GM12878 (cell line): ENCODE measurements around the gene TMUB1. TPM values are rescaled to one million over a fixed set of nuclear protein-coding genes. Genes with fewer than 3 reads are reported as not detected.

Experiments
- ATAC-seq: fragments of 200-7000 bp; cut with Tn5 transposase; 3 replicates; pipeline ENCODE4 v1.9.1; 2020; ENCODE audit warnings: mild to moderate bottlenecking, moderate library complexity
- BruUV-seq: library from RNA; stranded (reverse); fragments of 400-500 nt; replicated peaks from 2 replicates; lab custom pipeline; 2021; lab: Mats Ljungman, UMichigan
- CTCF ChIA-PET: fragments of 300-600 bp; sonication (Branson Sonifier 250); formaldehyde crosslinking; extraction: SDS; loops from one replicate; lab custom pipeline; 2021; ENCODE audit warnings: inconsistent platforms; lab: Yijun Ruan, JAX
- POLR2A ChIA-PET: fragments of 350-600 bp; formaldehyde crosslinking; extraction: SDS; loops from one replicate; lab custom pipeline; 2021; ENCODE audit warnings: inconsistent platforms; lab: Charles Lee
- RAD21 ChIA-PET: fragments of 300-600 bp; sonication (Branson Sonifier 250); formaldehyde crosslinking; loops from one replicate; lab custom pipeline; 2023; ENCODE audit warnings: antibody characterized with exemption; ENCODE audit not compliant: unreplicated experiment; lab: Charles Lee
- SMC1A ChIA-PET: fragments of 300-600 bp; sonication (Branson Sonifier 250); formaldehyde crosslinking; loops from one replicate; lab custom pipeline; 2023; ENCODE audit not compliant: unreplicated experiment, uncharacterized antibody; lab: Charles Lee
- DNase-seq: peaks from one replicate; pipeline ENCODE4 v3.0.0-alpha.2; 2011; ENCODE audit warnings: low read depth, low spot score
- FAIRE-seq: peaks from 3 replicates; lab custom pipeline; 2011; peaks lifted over from hg19 to GRCh38; lab: Jason Lieb, UNC
- H2AFZ ChIP-seq: 2 replicates; pipeline ENCODE4 v1.6.0; 2011; ENCODE audit warnings: low read depth, low read length, control low read depth; ENCODE audit not compliant: control insufficient read depth
- H3K27ac ChIP-seq: 2 replicates; pipeline ENCODE4 v1.5.1; 2011; ENCODE audit warnings: control low read depth; ENCODE audit not compliant: control insufficient read depth, insufficient read depth
- H3K27me3 ChIP-seq, 2 experiments: replicated peaks in 1 of 2; 2 replicates each; pipeline versions ENCODE4 v1.6.0 to v1.6.1; 2011; ENCODE audit warnings: low read length in 1 of 2; ENCODE audit not compliant: control insufficient read depth in 2 of 2, insufficient read depth in 2 of 2
- H3K36me3 ChIP-seq, 2 experiments: 2 replicates each; pipeline ENCODE4 v1.5.1; 2011; ENCODE audit warnings: low read length in 1 of 2; ENCODE audit not compliant: control insufficient read depth in 2 of 2, insufficient read depth in 2 of 2
- H3K4me1 ChIP-seq: 2 replicates; pipeline ENCODE4 v1.6.1; 2011; ENCODE audit warnings: mild to moderate bottlenecking, low read length, moderate library complexity, mixed read lengths; ENCODE audit not compliant: control insufficient read depth, insufficient read depth
- H3K4me2 ChIP-seq: 2 replicates; pipeline ENCODE4 v1.6.0; 2011; ENCODE audit warnings: control low read depth; ENCODE audit not compliant: control insufficient read depth, insufficient read depth
- H3K4me3 ChIP-seq: fragments of 200-600 bp; sonication (generic); 2 replicates; pipeline ENCODE4 v1.5.1; 2016
- H3K79me2 ChIP-seq: 2 replicates; pipeline ENCODE4 v1.6.0; 2011; ENCODE audit warnings: low read length; ENCODE audit not compliant: control insufficient read depth, insufficient read depth
- H3K9ac ChIP-seq: 2 replicates; pipeline ENCODE4 v1.8.0; 2011; ENCODE audit warnings: low read length, control low read depth, mixed read lengths; ENCODE audit not compliant: control insufficient read depth, insufficient read depth
- H3K9me3 ChIP-seq: replicated peaks from 3 replicates; pipeline ENCODE4 v1.5.1; 2011; ENCODE audit warnings: mild to moderate bottlenecking, low read length; ENCODE audit not compliant: control insufficient read depth, insufficient read depth
- H4K20me1 ChIP-seq: 2 replicates; pipeline ENCODE4 v1.6.0; 2011; ENCODE audit not compliant: control insufficient read depth, insufficient read depth
- CHD2 ChIP-seq: IDR thresholded peaks from 2 replicates; pipeline ENCODE4 v1.6.1; 2011; ENCODE audit warnings: low read depth, low read length, improper control_type of control experiment, borderline replicate concordance
- REST ChIP-seq: IDR thresholded peaks from 2 replicates; pipeline ENCODE4 v1.6.1; 2012; ENCODE audit warnings: mild to moderate bottlenecking, low read depth, low read length
- ZBTB4 ChIP-seq: fragments of 450-650 bp; formaldehyde crosslinking; IDR thresholded peaks from 2 replicates; pipeline ENCODE4 v1.4.0; 2022; ENCODE audit warnings: mild to moderate bottlenecking, moderate library complexity
- WGBS: methylation state at CpG from one replicate; pipeline ENCODE4 v1.1.6; 2016; ENCODE audit warnings: low lambda C conversion rate; ENCODE audit not compliant: insufficient replicate concordance, insufficient coverage; ENCODE audit errors: missing lambda C conversion rate; 5-methylcytosine and 5-hydroxymethylcytosine counted together
- in situ Hi-C: fragments of 300-500 bp; cut with MboI; formaldehyde crosslinking; loops from 9 replicates; pipeline ENCODE4 v1.14.3; 2018; ENCODE audit warnings: mixed read lengths
- intact Hi-C: fragments of 100-400 bp; cut with micrococcal nuclease; formaldehyde crosslinking; loops from one replicate; pipeline ENCODE4 v1.14.2; 2022; ENCODE audit not compliant: unreplicated experiment
- polyA plus RNA-seq, 11 experiments: library from polyadenylated mRNA; depleted of rRNA in 4 of 11; unstranded in 6 of 11; stranded (reverse) in 5 of 11; fragments of >200 nt; fragmentation: Nextera tagmentation in 4 of 11; fragmentation: Illumina TruSeq in 1 of 11; extraction: Ambion mirVana in 4 of 11; extraction: Trizol in 1 of 11; gene quantifications; 1 replicate in 1 of 11; 2 replicates in 10 of 11; pipeline versions ENCODE4 v1.2.1 to v1.2.3, GENCODE V29; 2011 to 2016; ENCODE audit warnings: inconsistent platforms in 2 of 11, missing spikeins in 2 of 11, low read depth in 1 of 11
- total RNA-seq, 4 experiments: library from RNA; depleted of rRNA in 3 of 4; stranded (reverse); fragments of >200 nt in 3 of 4; fragmentation: Illumina TruSeq in 1 of 4; extraction: Trizol in 1 of 4; gene quantifications; 2 replicates each; pipeline versions ENCODE4 v1.2.1 to v1.2.3, GENCODE V29; 2013 to 2021

The TMUB1 gene
- total and polyA plus RNA-seq, 10 of the 15 experiments (the other 5 are each of a cell fraction or from before 2014, with no cell fraction given): 0.27 to 79.5 (median 41.3) TPM; not detected in 1

- no peaks in the 10 kb centered on the region for H3K79me2 ChIP-seq
- BruUV-seq: no TSS peak
- WGBS: 72% methylated on average over 24 of the region's 30 CpGs
- H2AFZ ChIP-seq: no peak overlapping the region
- H4K20me1 ChIP-seq: no peaks in the 10 kb centered on the region
- H3K9ac ChIP-seq: no peak overlapping the region
- FAIRE-seq (no peak), DNase-seq (no peak)
- CTCF ChIA-PET: interaction anchor here (0.6 to 1.4 kb wide), 2 partner anchors 10 to 521 kb away, joined by 3 read pairs; no protein-coding TSS in a partner anchor
- H3K36me3 ChIP-seq: peaks cover 9 to 23% of the 10 kb centered on the region in 2 experiments; a peak in 3 of 4 replicates
- no peaks in the 10 kb centered on the region for H3K4me1 ChIP-seq
- TF ChIP-seq ZBTB4 (no peak), REST (no peak), CHD2 (no peak)
- TF ChIP-seq, all 136 proteins: peak for 0
- Histone ChIP-seq H3K4me2 (no peak overlapping the region), H3K27ac (no peak overlapping the region), H3K4me3 (no peak overlapping the region), H3K9me3 (no peaks in the 10 kb centered on the region), H3K27me3 (no peaks in the 10 kb centered on the region)
- intact Hi-C loops: no loop called here
- ChIA-PET POLR2A (no interaction called here), RAD21 (no interaction called here), SMC1A (no interaction called here)
- ATAC-seq: no peak
- in situ Hi-C loops: no loop called here
Observed at GRCh38 chr7:151121380-151122170, 38.3 kb upstream of the TMUB1 start.
